Ovary (tissue), 3 donors: ENCODE data around the gene LSP1.

Experiments
- CTCF ChIP-seq, 3 donors: fragments of 450-650 bp in 2 of 3; fragments of 200-600 bp in 1 of 3; IDR thresholded peaks; one replicate each; pipeline versions ENCODE4 v1.5.1 to v1.8.0; 2016 to 2022; ENCODE audit warnings: antibody characterized with exemption in 3 of 3, mild to moderate bottlenecking in 1 of 3
- EP300 ChIP-seq: sonication (generic); formaldehyde crosslinking; IDR thresholded peaks from one replicate; pipeline ENCODE4 v1.6.1; 2017; ENCODE audit warnings: antibody characterized with exemption
- POLR2A ChIP-seq: fragments of 450-650 bp; IDR thresholded peaks from one replicate; pipeline ENCODE4 v1.6.1; 2017; ENCODE audit warnings: antibody characterized with exemption, mild to moderate bottlenecking, moderate library complexity
- donor health status: DM: no; HTN: no; CAD: no.

GRCh38 chr11:1839924-1840779 lies 12.7 kb upstream of the LSP1 start:
- TF ChIP-seq CTCF (IDR thresholded peaks at IDR 0.05) (no peak), EP300 (no peak), POLR2A (no peak)
